Osteoblast (primary cell): ENCODE data around the gene LMF2. TPM values are rescaled to one million over a fixed set of nuclear protein-coding genes. Genes with fewer than 3 reads are reported as not detected.
A peak's percentile ranks its signal among the peaks of the same experiment; 100 is the strongest.

Experiments used
- DNase-seq: peaks from one replicate; pipeline ENCODE4 v3.0.0; 2011; ENCODE audit warnings: low spot score, mixed read lengths; ENCODE audit not compliant: insufficient read length; ENCODE audit errors: missing footprints
- H2AFZ ChIP-seq: 2 replicates; pipeline ENCODE4 v1.6.0; 2011; ENCODE audit warnings: mild to moderate bottlenecking, low read length
- H3K27ac ChIP-seq: 2 replicates; pipeline ENCODE4 v1.5.1; 2011; ENCODE audit warnings: mild to moderate bottlenecking, low read depth, low read length, moderate library complexity
- H3K27me3 ChIP-seq: 2 replicates; pipeline ENCODE4 v1.6.0; 2012; ENCODE audit warnings: mild to moderate bottlenecking, control low read depth, inconsistent platforms, low read length, moderate library complexity; ENCODE audit not compliant: insufficient read depth
- H3K36me3 ChIP-seq: 2 replicates; pipeline ENCODE4 v1.5.1; 2011; ENCODE audit warnings: mild to moderate bottlenecking, low read length, control low read depth, moderate library complexity; ENCODE audit not compliant: insufficient read depth
- H3K4me1 ChIP-seq: 2 replicates; pipeline ENCODE4 v1.5.1; 2011; ENCODE audit warnings: mild to moderate bottlenecking, low read length, control low read depth, moderate library complexity; ENCODE audit not compliant: insufficient read depth
- H3K4me2 ChIP-seq: 2 replicates; pipeline ENCODE4 v1.6.0; 2011; ENCODE audit warnings: mild to moderate bottlenecking, low read length; ENCODE audit not compliant: insufficient read depth
- H3K4me3 ChIP-seq: fragments of 200-600 bp; sonication (generic); 3 replicates; pipeline ENCODE4 v1.5.1; 2012; ENCODE audit warnings: mild to moderate bottlenecking, low read length, inconsistent platforms; ENCODE audit not compliant: insufficient read depth
- H3K79me2 ChIP-seq: 2 replicates; pipeline ENCODE4 v1.6.0; 2012; ENCODE audit warnings: mild to moderate bottlenecking, low read length, control low read depth, inconsistent platforms; ENCODE audit not compliant: insufficient read depth
- H3K9me3 ChIP-seq: 2 replicates; pipeline ENCODE4 v1.5.1; 2011; ENCODE audit warnings: low read depth, low read length, control low read depth
- H4K20me1 ChIP-seq: 2 replicates; pipeline ENCODE4 v1.6.0; 2012; ENCODE audit warnings: mild to moderate bottlenecking, low read length, control low read depth; ENCODE audit not compliant: insufficient read depth
- total RNA-seq: library from RNA; depleted of rRNA; stranded (reverse); fragments of >200 nt; gene quantifications from 2 replicates; pipeline ENCODE4 v1.2.3, GENCODE V29; 2012
- TF ChIP-seq, protein P1 (sequence below): IDR thresholded peaks from 2 replicates; pipeline ENCODE4 v1.5.1; 2011; ENCODE audit warnings: mild to moderate bottlenecking, low read depth, low read length, moderate library complexity; ENCODE audit errors: extremely low read depth

The LMF2 gene
- total RNA-seq, 1 donor = 56.8 TPM

DNA sequence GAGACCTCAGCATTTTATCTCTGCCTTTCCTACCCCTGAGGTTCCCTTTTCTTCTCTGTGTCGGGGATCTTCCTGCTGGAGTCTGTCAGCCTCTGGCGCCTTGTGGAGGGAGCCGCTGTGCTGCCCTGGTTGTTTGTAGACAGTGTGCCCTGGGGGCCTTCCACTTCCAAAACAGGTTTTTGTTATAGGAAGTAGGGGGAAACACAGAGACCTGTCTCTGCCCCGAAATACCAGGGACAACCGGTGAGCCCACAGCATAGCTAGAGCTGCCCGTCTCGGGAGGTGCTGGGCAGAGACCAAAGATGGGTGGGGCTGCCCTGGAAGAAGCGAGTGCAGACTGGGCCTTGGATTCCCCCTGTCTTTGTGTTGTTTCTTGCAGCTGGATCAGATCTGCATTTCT, 8.6 kb upstream of the LMF2 start:
- Histone ChIP-seq H3K79me2 (peaks cover 54% of the 10 kb centered on the region), H3K4me1 (no peaks in the 10 kb centered on the region), H2AFZ (no peak overlapping the region), H3K27me3 (no peaks in the 10 kb centered on the region), H3K27ac (no peak overlapping the region), H3K36me3 (peaks cover 17% of the 10 kb centered on the region), H3K9me3 (no peaks in the 10 kb centered on the region), H3K4me3 (no peak overlapping the region), H4K20me1 (peaks cover 2% of the 10 kb centered on the region), H3K4me2 (no peak overlapping the region)
- peak; percentile 44 for DNase-seq
- TF ChIP-seq, protein P1, sequence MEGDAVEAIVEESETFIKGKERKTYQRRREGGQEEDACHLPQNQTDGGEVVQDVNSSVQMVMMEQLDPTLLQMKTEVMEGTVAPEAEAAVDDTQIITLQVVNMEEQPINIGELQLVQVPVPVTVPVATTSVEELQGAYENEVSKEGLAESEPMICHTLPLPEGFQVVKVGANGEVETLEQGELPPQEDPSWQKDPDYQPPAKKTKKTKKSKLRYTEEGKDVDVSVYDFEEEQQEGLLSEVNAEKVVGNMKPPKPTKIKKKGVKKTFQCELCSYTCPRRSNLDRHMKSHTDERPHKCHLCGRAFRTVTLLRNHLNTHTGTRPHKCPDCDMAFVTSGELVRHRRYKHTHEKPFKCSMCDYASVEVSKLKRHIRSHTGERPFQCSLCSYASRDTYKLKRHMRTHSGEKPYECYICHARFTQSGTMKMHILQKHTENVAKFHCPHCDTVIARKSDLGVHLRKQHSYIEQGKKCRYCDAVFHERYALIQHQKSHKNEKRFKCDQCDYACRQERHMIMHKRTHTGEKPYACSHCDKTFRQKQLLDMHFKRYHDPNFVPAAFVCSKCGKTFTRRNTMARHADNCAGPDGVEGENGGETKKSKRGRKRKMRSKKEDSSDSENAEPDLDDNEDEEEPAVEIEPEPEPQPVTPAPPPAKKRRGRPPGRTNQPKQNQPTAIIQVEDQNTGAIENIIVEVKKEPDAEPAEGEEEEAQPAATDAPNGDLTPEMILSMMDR = no peak

DNA sequence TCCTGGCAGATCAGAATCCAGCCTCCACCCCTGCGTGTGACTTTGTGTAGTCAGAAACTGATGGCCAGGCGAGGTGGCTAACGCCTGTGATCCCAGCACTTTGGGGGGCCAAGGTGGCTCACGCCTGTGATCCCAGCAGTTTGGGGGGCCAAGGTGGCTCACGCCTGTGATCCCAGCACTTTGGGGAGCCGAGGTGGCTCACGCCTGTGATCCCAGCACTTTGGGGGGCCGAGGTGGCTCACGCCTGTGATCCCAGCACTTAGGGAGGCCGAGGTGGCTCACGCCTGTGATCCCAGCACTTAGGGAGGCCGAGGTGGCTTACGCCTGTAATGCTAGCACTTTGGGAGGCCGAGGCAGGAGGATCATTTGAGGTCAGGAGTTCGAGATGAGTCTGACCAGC, 5.7 kb upstream of the LMF2 start:
- TF ChIP-seq, protein P1 = no peak
- Histone ChIP-seq H3K4me3 (no peak overlapping the region), H3K27ac (no peak overlapping the region), H3K36me3 (peaks cover 5% of the 10 kb centered on the region), H3K9me3 (no peaks in the 10 kb centered on the region), H2AFZ (no peak overlapping the region), H3K27me3 (no peaks in the 10 kb centered on the region), H3K79me2 (peaks cover 77% of the 10 kb centered on the region), H4K20me1 (peaks cover 2% of the 10 kb centered on the region), H3K4me2 (no peak overlapping the region), H3K4me1 (peaks cover 9% of the 10 kb centered on the region)
- DNase-seq = no peak

DNA sequence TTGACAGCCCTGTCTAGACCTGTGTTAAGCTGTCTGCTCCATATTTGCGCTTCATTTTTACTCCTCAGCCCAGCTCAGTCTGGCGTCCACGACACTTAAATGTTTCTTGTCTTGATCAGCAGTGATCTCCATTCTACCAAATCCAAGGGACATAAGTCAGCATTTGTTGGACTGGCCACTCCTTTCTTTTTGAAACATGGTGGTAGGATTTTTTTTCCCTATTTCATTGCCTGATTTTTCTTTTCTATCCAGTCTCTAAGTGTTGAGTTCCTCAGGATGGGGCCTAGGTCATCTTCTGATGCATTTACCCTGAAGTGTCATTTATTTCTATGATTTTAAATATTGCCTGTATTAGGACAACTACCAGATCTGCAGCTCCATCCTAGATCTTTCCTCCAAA, 1.4 kb upstream of the LMF2 start:
- H3K27ac ChIP-seq = peak overlapping the region; percentile 48
- peak overlapping the region; percentile 85 for H2AFZ ChIP-seq
- peak overlapping the region; percentile 92 for H3K4me2 ChIP-seq
- peaks cover 9% of the 10 kb centered on the region for H4K20me1 ChIP-seq
- TF ChIP-seq, protein P1 = no peak
- H3K79me2 ChIP-seq = peaks cover 71% of the 10 kb centered on the region
- peaks cover 13% of the 10 kb centered on the region for H3K4me1 ChIP-seq
- peaks cover 7% of the 10 kb centered on the region for H3K36me3 ChIP-seq
- peak overlapping the region; percentile 93 for H3K4me3 ChIP-seq
- no peaks in the 10 kb centered on the region for H3K9me3 ChIP-seq
- H3K27me3 ChIP-seq = no peaks in the 10 kb centered on the region
- peak; percentile 87 for DNase-seq

DNA sequence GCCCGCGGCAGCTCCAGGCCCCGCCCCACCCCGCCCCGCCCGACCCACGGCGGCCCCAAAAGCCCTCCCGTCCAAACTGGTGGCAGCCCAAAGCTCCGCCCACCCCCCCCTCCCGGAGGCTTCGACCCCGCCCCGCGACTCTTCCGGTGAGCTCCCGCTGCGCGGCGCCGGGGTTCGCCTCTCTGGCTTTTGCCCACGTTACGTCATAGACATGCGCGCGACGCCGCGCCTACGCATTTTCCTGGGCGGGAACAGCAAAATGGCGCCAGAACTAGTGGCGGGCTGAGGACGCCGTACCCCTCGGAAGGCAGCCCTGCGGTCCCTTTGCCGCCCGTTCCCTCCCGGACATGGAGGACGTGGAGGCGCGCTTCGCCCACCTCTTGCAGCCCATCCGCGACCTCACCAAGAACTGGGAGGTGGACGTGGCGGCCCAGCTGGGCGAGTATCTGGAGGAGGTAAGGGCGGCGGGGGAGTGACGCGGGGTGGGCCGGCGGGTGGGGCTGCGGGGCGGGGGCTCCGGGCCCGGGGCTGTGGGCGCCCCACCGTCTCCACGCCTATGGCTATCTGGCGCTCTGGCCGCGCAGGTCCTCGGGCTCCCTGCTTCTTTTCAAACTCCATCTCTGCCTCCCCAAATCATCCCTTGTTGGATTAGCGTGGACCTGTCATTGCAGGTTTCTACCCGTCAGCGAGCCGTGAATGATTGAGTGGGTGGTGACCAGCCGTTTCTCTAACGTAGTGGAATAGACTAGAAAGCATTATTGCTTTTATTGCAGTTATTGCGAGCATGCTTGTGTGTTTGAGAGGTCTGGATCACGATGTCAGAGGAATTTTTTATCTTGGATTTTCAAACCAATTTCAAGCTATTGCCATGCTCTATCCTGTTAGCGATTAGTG, 736 bp upstream of the LMF2 start, which contains the start of gene NCAPH2:
Gene NCAPH2 (plus strand): TSS at position 234 of the 894 bp plus-strand sequence. CDS start 114 bp downstream, at position 348.
- Histone ChIP-seq H3K9me3 (no peaks in the 10 kb centered on the region), H3K4me1 (peaks cover 13% of the 10 kb centered on the region), H3K79me2 (peaks cover 64% of the 10 kb centered on the region), H3K36me3 (peaks cover 9% of the 10 kb centered on the region), H3K27me3 (no peaks in the 10 kb centered on the region), H3K4me2 (peak within 1 kb of the TSS; percentile 95), H2AFZ (peak within 1 kb of the TSS; percentile 95), H4K20me1 (peaks cover 9% of the 10 kb centered on the region), H3K4me3 (peak within 1 kb of the TSS; percentile 99), H3K27ac (peak within 1 kb of the TSS; percentile 72)
- TF ChIP-seq, protein P1 = no peak
- peak; percentile 100 for DNase-seq
